ENCODE measurements around the gene TRIP4.
A peak's percentile ranks its signal among the peaks of the same experiment; 100 is the strongest.

GRCh38 chr15:64426845-64427465, 39.3 kb downstream of the TRIP4 start:
- TF ChIP-seq POLR2AphosphoS5 (IDR thresholded peaks at IDR 0.05) (no peak), CTCF (IDR thresholded peaks at IDR 0.05) (peak in 2 of 5 experiments; percentile 9 to 14)

Measured in transverse colon (tissue), 4 donors.